PC-3 (cell line): ENCODE data around the gene ALX4. TPM values are rescaled to one million over a fixed set of nuclear protein-coding genes. Genes with fewer than 3 reads are reported as not detected.

Source experiments
- ATAC-seq: fragments of 200-7000 bp; cut with Tn5 transposase; 2 replicates; pipeline ENCODE4 v1.9.1; 2020; ENCODE audit warnings: mild to moderate bottlenecking, moderate library complexity
- BruUV-seq: library from RNA; stranded (reverse); fragments of 400-500 nt; replicated peaks from 2 replicates; lab custom pipeline; 2021; lab: Mats Ljungman, UMichigan
- CTCF ChIA-PET: fragments of 300-600 bp; sonication (Branson Sonifier 250); formaldehyde crosslinking; loops from one replicate; lab custom pipeline; 2022; ENCODE audit warnings: antibody characterized with exemption; lab: Charles Lee
- POLR2A ChIA-PET: fragments of 300-600 bp; sonication (Branson Sonifier 250); formaldehyde crosslinking; loops from one replicate; lab custom pipeline; 2022; ENCODE audit warnings: antibody characterized with exemption; ENCODE audit not compliant: unreplicated experiment; lab: Charles Lee
- DNase-seq: peaks from one replicate; pipeline ENCODE4 v3.0.0-alpha.2; 2015
- H2AFZ ChIP-seq: fragments of 300-600 bp; sonication (generic); 2 replicates; pipeline ENCODE4 v1.6.0; 2016; ENCODE audit warnings: antibody characterized with exemption, low read length
- H3F3A ChIP-seq: fragments of 300-600 bp; sonication (generic); one replicate; pipeline ENCODE4 v1.6.0; 2017; ENCODE audit warnings: antibody characterized with exemption, low read length, control low read depth, mild to moderate bottlenecking; ENCODE audit not compliant: unreplicated experiment
- H3K27ac ChIP-seq: fragments of 300-600 bp; sonication (generic); 2 replicates; pipeline ENCODE4 v1.5.1; 2016; ENCODE audit warnings: mild to moderate bottlenecking, low read length
- H3K27me3 ChIP-seq: fragments of 300-600 bp; sonication (generic); 2 replicates; pipeline ENCODE4 v1.6.1; 2016; ENCODE audit warnings: low read length, mixed read lengths
- H3K36me3 ChIP-seq: fragments of 300-600 bp; sonication (generic); 2 replicates; pipeline ENCODE4 v1.6.1; 2016; ENCODE audit warnings: low read depth, mixed run types, low read length, mixed read lengths
- H3K4me1 ChIP-seq: fragments of 300-600 bp; sonication (generic); 2 replicates; pipeline ENCODE4 v1.5.1; 2016; ENCODE audit warnings: low read length; ENCODE audit not compliant: insufficient read depth
- H3K4me2 ChIP-seq: fragments of 300-600 bp; sonication (generic); 2 replicates; pipeline ENCODE4 v1.6.0; 2016; ENCODE audit warnings: low read length
- H3K4me3 ChIP-seq: fragments of 300-600 bp; sonication (generic); 2 replicates; pipeline ENCODE4 v1.5.1; 2016; ENCODE audit warnings: mild to moderate bottlenecking, low read length, mixed read lengths
- H3K79me2 ChIP-seq: fragments of 300-600 bp; sonication (generic); 2 replicates; pipeline ENCODE4 v1.6.1; 2017; ENCODE audit warnings: low read length, mixed read lengths
- H3K9ac ChIP-seq: fragments of 300-600 bp; sonication (generic); 2 replicates; pipeline ENCODE4 v1.6.0; 2016; ENCODE audit warnings: mild to moderate bottlenecking, low read length
- H3K9me2 ChIP-seq: fragments of 300-600 bp; sonication (generic); replicated peaks from 2 replicates; pipeline ENCODE4 v1.6.1; 2016; ENCODE audit warnings: mixed run types, low read length, mixed read lengths
- H3K9me3 ChIP-seq: fragments of 300-600 bp; sonication (generic); 2 replicates; pipeline ENCODE4 v1.6.1; 2016; ENCODE audit warnings: low read length, mixed read lengths
- H4K20me1 ChIP-seq: fragments of 300-600 bp; sonication (generic); 2 replicates; pipeline ENCODE4 v1.6.1; 2016; ENCODE audit warnings: low read length, mixed read lengths
- CTCF ChIP-seq: fragments of 300-600 bp; sonication (generic); conservative IDR thresholded peaks from 2 replicates; pipeline ENCODE4 v1.5.1; 2017; ENCODE audit warnings: antibody characterized with exemption, low read depth, mild to moderate bottlenecking, low read length
- EZH2 ChIP-seq: fragments of 300-600 bp; sonication (generic); IDR thresholded peaks from one replicate; pipeline ENCODE4 v1.6.1; 2017; ENCODE audit warnings: antibody characterized with exemption, mild to moderate bottlenecking, low read length; ENCODE audit not compliant: unreplicated experiment
- EZH2phosphoT487 ChIP-seq: fragments of 300-600 bp; sonication (generic); IDR thresholded peaks from 2 replicates; pipeline ENCODE4 v1.6.1; 2018; ENCODE audit warnings: mild to moderate bottlenecking, antibody characterized with exemption, low read length, borderline replicate concordance
- intact Hi-C: fragments of 100-400 bp; cut with micrococcal nuclease; formaldehyde crosslinking; loops from 2 replicates; pipeline ENCODE4 v1.9.0; 2023
- total RNA-seq: library from RNA; depleted of rRNA; stranded (reverse); fragments of >200 nt; gene quantifications from 2 replicates; pipeline ENCODE4 v1.2.3, GENCODE V29; 2014

ALX4 gene
- total RNA-seq, 1 experiment from 2014 or later: not detected

GRCh38 chr11:44257338-44258189 lies 52.4 kb downstream of the ALX4 start:
- CTCF ChIA-PET: no interaction called here
- Histone ChIP-seq H3K79me2 (no peaks in the 10 kb centered on the region), H3F3A (no peaks in the 10 kb centered on the region), H3K27me3 (no peaks in the 10 kb centered on the region), H3K4me2 (no peak overlapping the region), H3K4me3 (no peak overlapping the region), H3K4me1 (no peaks in the 10 kb centered on the region), H3K9me2 (no peaks in the 10 kb centered on the region), H2AFZ (no peak overlapping the region), H3K9me3 (peaks cover 5% of the 10 kb centered on the region; the same call in 1 of the 2 replicates), H3K27ac (no peak overlapping the region), H3K36me3 (peaks cover 1% of the 10 kb centered on the region; the same call in 1 of the 2 replicates), H4K20me1 (no peaks in the 10 kb centered on the region), H3K9ac (no peak overlapping the region)
- DNase-seq (no peak), ATAC-seq (no peak)
- TF ChIP-seq CTCF (no peak), EZH2phosphoT487 (no peak), EZH2 (no peak)
- no TSS peak for BruUV-seq
- POLR2A ChIA-PET: no interaction called here
- intact Hi-C loops: no loop called here

- ATAC-seq (no peak), DNase-seq (no peak)
- ChIA-PET CTCF (no interaction called here), POLR2A (no interaction called here)
- no peak overlapping the region for H3K9ac ChIP-seq
- no peaks in the 10 kb centered on the region for H3K4me1 ChIP-seq
- H3F3A ChIP-seq: no peaks in the 10 kb centered on the region
- H3K27me3 ChIP-seq: no peaks in the 10 kb centered on the region
- no peak overlapping the region for H3K4me3 ChIP-seq
- intact Hi-C loops: no loop called here
- BruUV-seq: no TSS peak
- no peaks in the 10 kb centered on the region for H3K79me2 ChIP-seq
- peaks cover 5% of the 10 kb centered on the region; the same call in 1 of the 2 replicates for H3K9me3 ChIP-seq
- no peaks in the 10 kb centered on the region for H4K20me1 ChIP-seq
- H3K4me2 ChIP-seq: no peak overlapping the region
- TF ChIP-seq CTCF (no peak), EZH2 (no peak), EZH2phosphoT487 (no peak)
- no peaks in the 10 kb centered on the region for H3K9me2 ChIP-seq
- H2AFZ ChIP-seq: no peak overlapping the region
- no peak overlapping the region for H3K27ac ChIP-seq
- peaks cover 4% of the 10 kb centered on the region; the same call in 1 of the 2 replicates for H3K36me3 ChIP-seq
These were observed 53.2 kb downstream of the ALX4 start for GRCh38 chr11:44256673-44257291.
